A673 (cell line): ENCODE measurements around the gene CNPY3.

Experiments used
- CTCF ChIP-seq: fragments of 300-800, 200-600 bp; sonication (generic); conservative IDR thresholded peaks from 2 replicates; pipeline ENCODE4 v1.5.1; 2017; ENCODE audit warnings: low read depth, mild to moderate bottlenecking, antibody characterized with exemption, low read length, moderate library complexity, mixed read lengths
- EZH2 ChIP-seq: fragments of 200-600 bp; sonication (generic); IDR thresholded peaks from 2 replicates; pipeline ENCODE4 v1.6.1; 2017; ENCODE audit warnings: borderline replicate concordance, low read depth, mild to moderate bottlenecking, mixed read lengths, antibody characterized with exemption, low read length; ENCODE audit not compliant: poor library complexity, severe bottlenecking

DNA sequence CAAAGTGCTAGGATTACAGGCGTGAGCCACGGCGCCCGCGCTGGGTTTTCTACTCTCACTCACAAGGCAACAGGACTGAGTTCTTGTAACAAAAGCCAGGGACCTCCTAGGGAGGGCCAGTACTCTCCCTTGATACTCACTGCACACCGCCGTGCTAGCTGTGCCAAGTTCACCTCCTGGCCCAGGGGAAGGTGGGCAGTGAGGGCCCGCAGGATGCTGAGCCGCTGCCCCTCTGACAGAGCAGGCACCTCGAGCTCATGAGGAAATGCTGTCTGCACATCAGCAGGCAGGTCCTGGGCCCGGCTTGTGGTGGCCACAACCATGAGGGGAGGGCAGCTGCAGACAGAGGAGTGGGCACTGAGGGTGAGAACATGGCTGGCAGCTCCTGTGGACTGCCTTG, 37.9 kb downstream of the CNPY3 start:
- TF ChIP-seq CTCF (no peak), EZH2 (no peak)
